ENCODE results near the gene GNGT1.
"Not testable (repeated sequence)": the region's sequence is repeated elsewhere in the genome, so short reads cannot be mapped to it uniquely, and the experiment has no call there.

GNGT1 gene

GRCh38 chr7:93894966-93895640 lies 11.3 kb upstream of the GNGT1 start:
- CTCF ChIA-PET = no interaction called here
- POLR2A ChIA-PET = no interaction called here
- DNase-seq (ENCODE audit: extremely low spot score) = no peak
- TF ChIP-seq L3MBTL2 (conservative IDR thresholded peaks at IDR 0.05) (no peak), TARDBP (IDR thresholded peaks at IDR 0.05) (no peak), FOXM1 (IDR thresholded peaks at IDR 0.05; ENCODE audit: borderline replicate concordance) (no peak), HDGF (IDR thresholded peaks at IDR 0.05; ENCODE audit: borderline replicate concordance) (no peak), BHLHE40 (IDR thresholded peaks at IDR 0.05; ENCODE audit: borderline replicate concordance) (no peak)

- no peak for TF ChIP-seq HDGF (IDR thresholded peaks at IDR 0.05; ENCODE audit: borderline replicate concordance)
- TF ChIP-seq L3MBTL2 (conservative IDR thresholded peaks at IDR 0.05) = no peak
- no peak for TF ChIP-seq SUZ12 (IDR thresholded peaks at IDR 0.05)
- no peak for TF ChIP-seq ARNT (IDR thresholded peaks at IDR 0.05)
- no peak for TF ChIP-seq FOXA1 (IDR thresholded peaks at IDR 0.05)
- no peak for TF ChIP-seq SP1 (IDR thresholded peaks at IDR 0.05)
- no peak for TF ChIP-seq TARDBP (IDR thresholded peaks at IDR 0.05)
- no peak for TF ChIP-seq NFRKB (IDR thresholded peaks at IDR 0.05)
- CTCF ChIA-PET = no interaction called here
- DNase-seq (ENCODE audit: extremely low spot score) = no peak
- POLR2A ChIA-PET = no interaction called here
Measured at GRCh38 chr7:93895859-93896600, 10.3 kb upstream of the GNGT1 start.

GRCh38 chr7:93897680-93898079 lies 8.7 kb upstream of the GNGT1 start:
- no peak for DNase-seq (ENCODE audit: extremely low spot score)
- ChIA-PET POLR2A (no interaction called here), CTCF (no interaction called here)
- no peak for TF ChIP-seq HDGF (IDR thresholded peaks at IDR 0.05; ENCODE audit: borderline replicate concordance)
- TF ChIP-seq ZNF384 (IDR thresholded peaks at IDR 0.05) = no peak
- no peak for TF ChIP-seq SUZ12 (IDR thresholded peaks at IDR 0.05)
- TF ChIP-seq PKNOX1 (IDR thresholded peaks at IDR 0.05) = no peak
- no peak for TF ChIP-seq TARDBP (IDR thresholded peaks at IDR 0.05)
- TF ChIP-seq BHLHE40 (IDR thresholded peaks at IDR 0.05; ENCODE audit: borderline replicate concordance) = no peak
- TF ChIP-seq FOXK2 (IDR thresholded peaks at IDR 0.05) = no peak
- no peak for TF ChIP-seq FOXM1 (IDR thresholded peaks at IDR 0.05; ENCODE audit: borderline replicate concordance)
- TF ChIP-seq CTBP1 (IDR thresholded peaks at IDR 0.05; ENCODE audit: borderline replicate concordance) = no peak
- no peak for TF ChIP-seq L3MBTL2 (conservative IDR thresholded peaks at IDR 0.05)
- no peak for TF ChIP-seq FOXA1 (IDR thresholded peaks at IDR 0.05)
- TF ChIP-seq SP1 (IDR thresholded peaks at IDR 0.05) = no peak

GRCh38 chr7:93902777-93903423 lies 3.5 kb upstream of the GNGT1 start:
- ChIA-PET POLR2A (no interaction called here), CTCF (interaction anchor here (0.5 to 1.2 kb wide), 8 partner anchors 12 to 592 kb away, joined by 3 to 4 read pairs (median 3); partner anchors contain the start of gene TFPI2)
- DNase-seq (ENCODE audit: extremely low spot score) = peak; percentile 39
- no peak for TF ChIP-seq L3MBTL2 (conservative IDR thresholded peaks at IDR 0.05)
- no peak for TF ChIP-seq FOXA1 (IDR thresholded peaks at IDR 0.05)
- no peak for TF ChIP-seq CTBP1 (IDR thresholded peaks at IDR 0.05; ENCODE audit: borderline replicate concordance)
- no peak for TF ChIP-seq TARDBP (IDR thresholded peaks at IDR 0.05)
- no peak for TF ChIP-seq ZNF384 (IDR thresholded peaks at IDR 0.05)
- TF ChIP-seq ARNT (IDR thresholded peaks at IDR 0.05) = no peak
- TF ChIP-seq PKNOX1 (IDR thresholded peaks at IDR 0.05) = no peak
- no peak for TF ChIP-seq FOXM1 (IDR thresholded peaks at IDR 0.05; ENCODE audit: borderline replicate concordance)

GRCh38 chr7:93910076-93910994 lies 4.0 kb downstream of the GNGT1 start:
- no peak for DNase-seq (ENCODE audit: extremely low spot score)
- ChIA-PET CTCF (interaction anchor here (0.6 kb wide), 2 partner anchors 10 to 526 kb away, joined by 3 to 7 read pairs; no protein-coding TSS in a partner anchor), POLR2A (interaction anchor here (1.3 kb wide), 1 partner anchor 11 kb away, joined by 5 read pairs; the partner anchor contains the start of gene GNG11)
- no peak for TF ChIP-seq FOXK2 (IDR thresholded peaks at IDR 0.05)
- TF ChIP-seq CTBP1 (IDR thresholded peaks at IDR 0.05; ENCODE audit: borderline replicate concordance) = no peak
- TF ChIP-seq SP1 (IDR thresholded peaks at IDR 0.05) = no peak
- no peak for TF ChIP-seq FOXM1 (IDR thresholded peaks at IDR 0.05; ENCODE audit: borderline replicate concordance)

- POLR2A ChIA-PET; DNase-seq (ENCODE audit: extremely low spot score): not testable (repeated sequence)
- CTCF ChIA-PET = interaction anchor here (0.6 kb wide), 1 partner anchor 176 kb away, joined by 3 read pairs; no protein-coding TSS in a partner anchor
Measured at GRCh38 chr7:93911242-93911641, 4.9 kb downstream of the GNGT1 start.

GRCh38 chr7:93911661-93912060 lies 5.3 kb downstream of the GNGT1 start:
- CTCF ChIA-PET = interaction anchor here (0.6 kb wide), 1 partner anchor 176 kb away, joined by 3 read pairs; no protein-coding TSS in a partner anchor
- DNase-seq (ENCODE audit: extremely low spot score); POLR2A ChIA-PET: not testable (repeated sequence)

Data from HEK293T (cell line).